ENCODE results near the gene RAP2A. TPM values are rescaled to one million over a fixed set of nuclear protein-coding genes. Genes with fewer than 3 reads are reported as not detected.

RAP2A gene
- total RNA-seq, 2 experiments from 2014 or later: 19.8 to 21.5 TPM

- peaks cover 2% of the 10 kb centered on the region for H3K27me3 Mint-ChIP-seq
- no peak for TF ChIP-seq CTCF (IDR thresholded peaks at IDR 0.05)
- ChIA-PET POLR2A (no interaction called here), CTCF (no interaction called here)
- H3K4me1 Mint-ChIP-seq (ENCODE audit: low read depth): no peaks in the 10 kb centered on the region
- H3K36me3 Mint-ChIP-seq (ENCODE audit: low read depth): no peaks in the 10 kb centered on the region
- ATAC-seq (no peak), DNase-seq (no peak)
- no peak overlapping the region for H3K4me3 Mint-ChIP-seq
- no peaks in the 10 kb centered on the region for H3K9me3 Mint-ChIP-seq
- no peak overlapping the region for H3K27ac Mint-ChIP-seq
- intact Hi-C loops (cut with micrococcal nuclease): no loop called here
Measured at GRCh38 chr13:97502181-97502580, 68.2 kb downstream of the RAP2A start.

- Mint-ChIP-seq H3K4me3 (no peak overlapping the region), H3K4me1 (ENCODE audit: low read depth) (no peaks in the 10 kb centered on the region), H3K27ac (no peak overlapping the region), H3K27me3 (peaks cover 2% of the 10 kb centered on the region), H3K36me3 (ENCODE audit: low read depth) (no peaks in the 10 kb centered on the region), H3K9me3 (no peaks in the 10 kb centered on the region)
- DNase-seq (no peak), ATAC-seq (no peak)
- TF ChIP-seq CTCF (IDR thresholded peaks at IDR 0.05): no peak
- intact Hi-C loops (cut with micrococcal nuclease): no loop called here
- ChIA-PET CTCF (no interaction called here), POLR2A (no interaction called here)
Measured at GRCh38 chr13:97502706-97503105, 68.7 kb downstream of the RAP2A start.

- CTCF ChIA-PET: no interaction called here
- no peak overlapping the region for H3K27ac Mint-ChIP-seq
- ATAC-seq: no peak
- intact Hi-C loops (cut with micrococcal nuclease): no loop called here
- no peak for DNase-seq
- POLR2A ChIA-PET: no interaction called here
- H3K36me3 Mint-ChIP-seq (ENCODE audit: low read depth): no peaks in the 10 kb centered on the region
- H3K4me1 Mint-ChIP-seq (ENCODE audit: low read depth): no peaks in the 10 kb centered on the region
- no peak for TF ChIP-seq CTCF (IDR thresholded peaks at IDR 0.05)
- peaks cover 5% of the 10 kb centered on the region for H3K27me3 Mint-ChIP-seq
- no peaks in the 10 kb centered on the region for H3K9me3 Mint-ChIP-seq
- H3K4me3 Mint-ChIP-seq: no peak overlapping the region
Measured at GRCh38 chr13:97505017-97505416, 71.0 kb downstream of the RAP2A start.

DNA sequence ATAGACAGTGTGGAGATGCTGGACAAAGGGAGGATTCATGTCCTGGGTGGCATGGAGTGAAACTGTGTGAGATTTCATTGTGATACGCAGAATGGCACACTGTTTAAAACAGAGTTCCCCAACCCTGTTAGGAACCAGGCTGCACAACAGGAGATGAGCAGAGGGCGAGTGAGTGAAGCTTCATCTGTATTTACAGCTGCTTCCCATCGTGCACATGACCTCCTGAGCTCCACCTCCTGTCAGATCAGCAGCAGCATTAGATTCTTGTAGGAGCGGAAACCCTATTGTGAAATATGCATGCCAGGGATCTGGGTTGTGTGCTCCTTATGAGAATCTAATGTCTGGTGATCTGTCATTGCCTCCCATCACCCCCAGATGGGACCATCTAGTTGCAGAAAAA is 72.5 kb downstream of the RAP2A start:
- H3K4me3 Mint-ChIP-seq: no peak overlapping the region
- intact Hi-C loops (cut with micrococcal nuclease): no loop called here
- H3K27ac Mint-ChIP-seq: no peak overlapping the region
- H3K27me3 Mint-ChIP-seq: peaks cover 10% of the 10 kb centered on the region
- H3K9me3 Mint-ChIP-seq: peaks cover 4% of the 10 kb centered on the region
- no peaks in the 10 kb centered on the region for H3K36me3 Mint-ChIP-seq (ENCODE audit: low read depth)
- CTCF ChIA-PET: no interaction called here
- no peaks in the 10 kb centered on the region for H3K4me1 Mint-ChIP-seq (ENCODE audit: low read depth)
- no peak for DNase-seq
- POLR2A ChIA-PET: no interaction called here
- no peak for TF ChIP-seq CTCF (IDR thresholded peaks at IDR 0.05)
- ATAC-seq: no peak

- CTCF ChIA-PET: no interaction called here
- ATAC-seq: no peak
- POLR2A ChIA-PET: no interaction called here
- Mint-ChIP-seq H3K9me3 (peaks cover 14% of the 10 kb centered on the region), H3K36me3 (ENCODE audit: low read depth) (no peaks in the 10 kb centered on the region), H3K27me3 (peaks cover 15% of the 10 kb centered on the region), H3K4me3 (no peak overlapping the region), H3K27ac (no peak overlapping the region), H3K4me1 (ENCODE audit: low read depth) (no peaks in the 10 kb centered on the region)
- intact Hi-C loops (cut with micrococcal nuclease): no loop called here
- DNase-seq: no peak
- no peak for TF ChIP-seq CTCF (IDR thresholded peaks at IDR 0.05)
Measured at GRCh38 chr13:97512732-97513131, 78.8 kb downstream of the RAP2A start.

Data from activated CD8-positive, alpha-beta T cell treated with anti-CD3 and anti-CD28 coated beads for 36 hours (primary cell).